ENCODE results near the gene FUT8. TPM values are rescaled to one million over a fixed set of nuclear protein-coding genes. Genes with fewer than 3 reads are reported as not detected.
"Not testable (repeated sequence)": the region's sequence is repeated elsewhere in the genome, so short reads cannot be mapped to it uniquely, and the experiment has no call there.

The FUT8 gene
- total RNA-seq, 6 experiments from 2014 or later, result 2.6 to 4.9 (median 3.5) TPM

GRCh38 chr14:65628664-65629063 lies 216.1 kb downstream of the FUT8 start:
- 71% methylated on average over 1 of the region's 1 CpG for WGBS (ENCODE audit: insufficient coverage, low coverage, low lambda C conversion rate, missing lambda C conversion rate)
- Histone ChIP-seq H3K4me3 (no peak overlapping the region), H3K9me3 (no peaks in the 10 kb centered on the region), H3K27ac (no peak overlapping the region), H3K27me3 (no peaks in the 10 kb centered on the region), H3K36me3 (no peaks in the 10 kb centered on the region), H3K4me1 (no peaks in the 10 kb centered on the region)
- DNase-seq (no peak), ATAC-seq (no peak)
- TF ChIP-seq, protein P1, sequence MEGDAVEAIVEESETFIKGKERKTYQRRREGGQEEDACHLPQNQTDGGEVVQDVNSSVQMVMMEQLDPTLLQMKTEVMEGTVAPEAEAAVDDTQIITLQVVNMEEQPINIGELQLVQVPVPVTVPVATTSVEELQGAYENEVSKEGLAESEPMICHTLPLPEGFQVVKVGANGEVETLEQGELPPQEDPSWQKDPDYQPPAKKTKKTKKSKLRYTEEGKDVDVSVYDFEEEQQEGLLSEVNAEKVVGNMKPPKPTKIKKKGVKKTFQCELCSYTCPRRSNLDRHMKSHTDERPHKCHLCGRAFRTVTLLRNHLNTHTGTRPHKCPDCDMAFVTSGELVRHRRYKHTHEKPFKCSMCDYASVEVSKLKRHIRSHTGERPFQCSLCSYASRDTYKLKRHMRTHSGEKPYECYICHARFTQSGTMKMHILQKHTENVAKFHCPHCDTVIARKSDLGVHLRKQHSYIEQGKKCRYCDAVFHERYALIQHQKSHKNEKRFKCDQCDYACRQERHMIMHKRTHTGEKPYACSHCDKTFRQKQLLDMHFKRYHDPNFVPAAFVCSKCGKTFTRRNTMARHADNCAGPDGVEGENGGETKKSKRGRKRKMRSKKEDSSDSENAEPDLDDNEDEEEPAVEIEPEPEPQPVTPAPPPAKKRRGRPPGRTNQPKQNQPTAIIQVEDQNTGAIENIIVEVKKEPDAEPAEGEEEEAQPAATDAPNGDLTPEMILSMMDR (IDR thresholded peaks at IDR 0.05), result no peak
- no peak for TF ChIP-seq POLR2A (IDR thresholded peaks at IDR 0.05)
- intact Hi-C loops (cut with DNase I), result no loop called here

- intact Hi-C loops (cut with DNase I), result no loop called here
- H3K27me3 ChIP-seq, result no peaks in the 10 kb centered on the region
- 63% methylated on average over 1 of the region's 1 CpG for WGBS (ENCODE audit: insufficient coverage, low coverage, low lambda C conversion rate, missing lambda C conversion rate)
- no peak for ATAC-seq
- H3K4me3 ChIP-seq, result no peak overlapping the region
- DNase-seq, result no peak
- H3K27ac ChIP-seq, result no peak overlapping the region
- no peak for TF ChIP-seq POLR2A (IDR thresholded peaks at IDR 0.05)
- TF ChIP-seq, protein P1 (IDR thresholded peaks at IDR 0.05), result no peak
- H3K9me3 ChIP-seq, result no peaks in the 10 kb centered on the region
- no peaks in the 10 kb centered on the region for H3K4me1 ChIP-seq
- H3K36me3 ChIP-seq, result no peaks in the 10 kb centered on the region
Measured at GRCh38 chr14:65631040-65631439, 218.5 kb downstream of the FUT8 start.

DNA sequence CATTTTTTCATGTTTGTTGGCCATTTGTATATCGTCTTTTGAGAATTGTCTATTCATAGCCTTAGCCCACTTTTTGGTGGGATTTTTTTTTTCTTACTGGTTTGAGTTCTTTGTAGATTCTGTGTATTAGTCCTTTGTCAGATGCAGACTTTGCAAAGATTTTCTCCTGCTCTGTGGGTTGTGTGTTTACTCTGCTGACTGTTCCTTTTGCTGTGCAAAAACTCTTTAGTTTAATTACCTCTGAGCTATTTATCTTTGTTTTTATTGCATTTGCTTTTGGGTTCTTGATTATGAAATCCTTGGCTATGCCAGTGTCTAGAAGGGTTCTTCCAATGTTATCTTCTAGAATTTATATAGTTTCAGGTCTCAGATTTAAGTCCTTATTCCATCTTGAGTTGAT lies 220.0 kb downstream of the FUT8 start:
- no peaks in the 10 kb centered on the region for H3K36me3 ChIP-seq
- H3K4me1 ChIP-seq, result no peaks in the 10 kb centered on the region
- H3K27me3 ChIP-seq, result no peaks in the 10 kb centered on the region
- H3K4me3 ChIP-seq, result no peak overlapping the region
- intact Hi-C loops (cut with DNase I), result no loop called here
- H3K9me3 ChIP-seq, result no peaks in the 10 kb centered on the region
- WGBS (ENCODE audit: insufficient coverage, low coverage, low lambda C conversion rate, missing lambda C conversion rate), result 75% methylated on average over 1 of the region's 1 CpG
- H3K27ac ChIP-seq, result no peak overlapping the region
- no peak for DNase-seq
- no peak for TF ChIP-seq POLR2A (IDR thresholded peaks at IDR 0.05)
- TF ChIP-seq, protein P1 (IDR thresholded peaks at IDR 0.05), result no peak
- no peak for ATAC-seq

DNA sequence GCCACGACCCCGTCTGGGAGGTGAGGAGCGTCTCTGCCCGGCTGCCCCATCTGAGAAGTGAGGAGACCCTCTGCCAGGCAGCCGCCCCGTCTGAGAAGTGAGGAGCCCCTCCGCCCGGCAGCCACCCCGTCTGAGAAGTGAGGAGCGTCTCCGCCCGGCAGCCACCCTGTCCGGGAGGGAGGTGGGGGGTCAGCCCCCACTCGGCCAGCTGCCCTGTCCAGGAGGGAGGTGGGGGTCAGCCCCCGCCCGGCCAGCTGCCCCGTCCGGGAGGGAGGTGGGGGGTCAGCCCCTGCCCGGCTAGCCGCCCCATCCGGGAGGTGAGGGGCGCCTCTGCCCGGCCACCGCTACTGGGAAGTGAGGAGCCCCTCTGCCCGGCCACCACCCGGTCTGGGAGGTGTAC lies 221.1 kb downstream of the FUT8 start:
- H3K27me3 ChIP-seq; DNase-seq; H3K4me1 ChIP-seq; H3K27ac ChIP-seq; intact Hi-C loops (cut with DNase I); H3K36me3 ChIP-seq; ATAC-seq; H3K4me3 ChIP-seq; H3K9me3 ChIP-seq: not testable (repeated sequence)
- WGBS (ENCODE audit: insufficient coverage, low coverage, low lambda C conversion rate, missing lambda C conversion rate), result 100% methylated on average over 4 of the region's 26 CpGs

GRCh38 chr14:65637780-65638179 lies 225.2 kb downstream of the FUT8 start:
- WGBS (ENCODE audit: insufficient coverage, low coverage, low lambda C conversion rate, missing lambda C conversion rate), result 93% methylated on average over 3 of the region's 7 CpGs

More at GRCh38 chr14:65637780-65638179, 225.2 kb downstream of the FUT8 start:
- ATAC-seq (no peak), DNase-seq (no peak)
- H3K4me1 ChIP-seq, result no peaks in the 10 kb centered on the region
- no peak overlapping the region for H3K27ac ChIP-seq
- TF ChIP-seq, protein P1 (IDR thresholded peaks at IDR 0.05), result no peak
- no peak for TF ChIP-seq POLR2A (IDR thresholded peaks at IDR 0.05)
- no peaks in the 10 kb centered on the region for H3K36me3 ChIP-seq
- H3K4me3 ChIP-seq, result no peak overlapping the region
- H3K27me3 ChIP-seq, result no peaks in the 10 kb centered on the region
- no peaks in the 10 kb centered on the region for H3K9me3 ChIP-seq
- intact Hi-C loops (cut with DNase I), result no loop called here
